Activated CD8-positive, alpha-beta memory T cell treated with anti-CD3 and anti-CD28 coated beads for 36 hours (primary cell): ENCODE results near the gene ZNF333. TPM values are rescaled to one million over a fixed set of nuclear protein-coding genes. Genes with fewer than 3 reads are reported as not detected.
"Not testable (repeated sequence)": the region's sequence is repeated elsewhere in the genome, so short reads cannot be mapped to it uniquely, and the experiment has no call there.

Experiments
- CTCF ChIA-PET: fragments of 350-600 bp; sonication (Branson Sonifier 250); formaldehyde crosslinking; loops from one replicate; lab custom pipeline; 2021; ENCODE audit warnings: antibody characterized with exemption; lab: Charles Lee
- POLR2A ChIA-PET: fragments of 350-600 bp; sonication (Branson Sonifier 250); formaldehyde crosslinking; loops from one replicate; lab custom pipeline; 2021; ENCODE audit warnings: antibody characterized with exemption; lab: Charles Lee
- total RNA-seq, 2 experiments: library from RNA; stranded (reverse); gene quantifications; one replicate each; pipeline ENCODE4 v1.2.3, GENCODE V29; 2021

ZNF333 gene
- total RNA-seq, 2 experiments from 2014 or later: 7.8 to 8.0 TPM

GRCh38 chr19:14762111-14762510, 72.3 kb downstream of the ZNF333 start:
- CTCF ChIA-PET: no interaction called here
- POLR2A ChIA-PET: no interaction called here

GRCh38 chr19:14763497-14764145, 73.8 kb downstream of the ZNF333 start:
- POLR2A ChIA-PET: no interaction called here
- CTCF ChIA-PET: no interaction called here

GRCh38 chr19:14764401-14764800, 74.6 kb downstream of the ZNF333 start:
- POLR2A ChIA-PET: no interaction called here

GRCh38 chr19:14765403-14765802, 75.6 kb downstream of the ZNF333 start:
- CTCF ChIA-PET, POLR2A ChIA-PET: not testable (repeated sequence)

More at GRCh38 chr19:14764401-14764800, 74.6 kb downstream of the ZNF333 start:
- CTCF ChIA-PET: no interaction called here

GRCh38 chr19:14765841-14766240, 76.0 kb downstream of the ZNF333 start:
- POLR2A ChIA-PET, CTCF ChIA-PET: not testable (repeated sequence)

GRCh38 chr19:14767466-14767971, 77.7 kb downstream of the ZNF333 start:
- CTCF ChIA-PET: no interaction called here
- POLR2A ChIA-PET: no interaction called here

GRCh38 chr19:14768001-14768400, 78.2 kb downstream of the ZNF333 start:
- CTCF ChIA-PET: no interaction called here
- POLR2A ChIA-PET: no interaction called here

GRCh38 chr19:14769201-14769600, 79.4 kb downstream of the ZNF333 start:
- ChIA-PET CTCF (no interaction called here), POLR2A (no interaction called here)

- ChIA-PET POLR2A (interaction anchor here (0.6 kb wide), 1 partner anchor 11 kb away, joined by 4 read pairs; no protein-coding TSS in a partner anchor), CTCF (no interaction called here)
Measured at GRCh38 chr19:14770136-14770535, 80.3 kb downstream of the ZNF333 start.

GRCh38 chr19:14770944-14771839, 81.3 kb downstream of the ZNF333 start:
- POLR2A ChIA-PET: no interaction called here
- CTCF ChIA-PET: no interaction called here

- ChIA-PET POLR2A (no interaction called here), CTCF (no interaction called here)
Measured at GRCh38 chr19:14772467-14772866, 82.6 kb downstream of the ZNF333 start.

GRCh38 chr19:14772995-14773394, 83.1 kb downstream of the ZNF333 start:
- ChIA-PET CTCF (no interaction called here), POLR2A (no interaction called here)

- POLR2A ChIA-PET, CTCF ChIA-PET: not testable (repeated sequence)
Measured at GRCh38 chr19:14773722-14774121, 83.9 kb downstream of the ZNF333 start.

GRCh38 chr19:14774373-14774772, 84.5 kb downstream of the ZNF333 start:
- ChIA-PET CTCF (no interaction called here), POLR2A (no interaction called here)

- POLR2A ChIA-PET, CTCF ChIA-PET: not testable (repeated sequence)
Measured at GRCh38 chr19:14775326-14775725, 85.5 kb downstream of the ZNF333 start.

GRCh38 chr19:14775869-14776586, 86.2 kb downstream of the ZNF333 start:
- ChIA-PET CTCF (interaction anchor here (1.4 kb wide), 1 partner anchor 11 kb away, joined by 3 read pairs; no protein-coding TSS in a partner anchor), POLR2A (no interaction called here)

- POLR2A ChIA-PET, CTCF ChIA-PET: not testable (repeated sequence)
Measured at GRCh38 chr19:14777645-14778044, 87.8 kb downstream of the ZNF333 start.

GRCh38 chr19:14778110-14778845, 88.4 kb downstream of the ZNF333 start, which contains the start of gene ADGRE2:
Gene ADGRE2, minus strand, starts transcription at chr19:14778560. Its CDS starts 1,804 bp downstream, at chr19:14776756.
- POLR2A ChIA-PET, CTCF ChIA-PET: not testable (repeated sequence)

GRCh38 chr19:14779151-14779550, 89.3 kb downstream of the ZNF333 start:
- ChIA-PET CTCF (no interaction called here), POLR2A (no interaction called here)
